ENCODE results near the gene GPNMB.

GPNMB gene

GRCh38 chr7:23211589-23211988 lies 35.0 kb upstream of the GPNMB start:
- Histone ChIP-seq H3K27me3 (ENCODE audit: control insufficient read depth in 5 of 5, insufficient read depth in 4 of 5, low read length in 5 of 5) (peaks cover 0 to 5% (median 0%) of the 10 kb centered on the region in 5 donors), H3K27ac (ENCODE audit: low read depth, low read length) (no peak overlapping the region), H3K9me3 (ENCODE audit: control insufficient read depth in 5 of 5, low read length in 5 of 5) (no peaks in the 10 kb centered on the region), H3K4me3 (ENCODE audit: low read depth in 1 of 5, low read length in 5 of 5) (no peak overlapping the region), H3K36me3 (ENCODE audit: control insufficient read depth in 5 of 5, insufficient read depth in 5 of 5, low read length in 5 of 5) (no peaks in the 10 kb centered on the region), H3K4me1 (ENCODE audit: control insufficient read depth in 5 of 5, insufficient read depth in 5 of 5, low read length in 5 of 5) (peaks cover 0 to 10% (median 2%) of the 10 kb centered on the region in 5 donors), H3K9ac (ENCODE audit: low read length in 5 of 5) (no peak overlapping the region)

DNA sequence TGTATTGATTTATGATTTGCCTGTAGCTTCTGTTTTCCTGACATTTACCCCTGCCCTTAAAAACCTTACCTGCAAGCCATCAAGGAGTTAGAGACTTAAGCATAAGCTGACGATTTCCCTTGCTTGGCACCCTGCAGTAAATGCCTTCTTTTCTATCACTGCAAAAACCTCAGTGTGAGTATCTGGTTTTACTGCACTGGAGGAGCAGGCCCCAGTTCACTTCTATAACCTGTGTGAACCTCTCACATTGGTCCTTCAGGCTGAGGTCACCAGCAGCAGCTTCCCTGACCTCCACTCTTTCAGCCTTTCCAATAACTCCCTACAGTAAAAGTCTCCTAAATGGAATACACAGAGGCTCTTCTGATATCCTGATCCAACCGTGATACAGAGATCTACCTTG lies 34.2 kb upstream of the GPNMB start:
- Histone ChIP-seq H3K27me3 (ENCODE audit: control insufficient read depth in 5 of 5, insufficient read depth in 4 of 5, low read length in 5 of 5) (peaks cover 0 to 5% (median 0%) of the 10 kb centered on the region in 5 donors), H3K27ac (ENCODE audit: low read depth, low read length) (no peak overlapping the region), H3K36me3 (ENCODE audit: control insufficient read depth in 5 of 5, insufficient read depth in 5 of 5, low read length in 5 of 5) (no peaks in the 10 kb centered on the region), H3K9ac (ENCODE audit: low read length in 5 of 5) (no peak overlapping the region), H3K4me3 (ENCODE audit: low read depth in 1 of 5, low read length in 5 of 5) (no peak overlapping the region), H3K4me1 (ENCODE audit: control insufficient read depth in 5 of 5, insufficient read depth in 5 of 5, low read length in 5 of 5) (peaks cover 0 to 10% (median 2%) of the 10 kb centered on the region in 5 donors), H3K9me3 (ENCODE audit: control insufficient read depth in 5 of 5, low read length in 5 of 5) (no peaks in the 10 kb centered on the region)

DNA sequence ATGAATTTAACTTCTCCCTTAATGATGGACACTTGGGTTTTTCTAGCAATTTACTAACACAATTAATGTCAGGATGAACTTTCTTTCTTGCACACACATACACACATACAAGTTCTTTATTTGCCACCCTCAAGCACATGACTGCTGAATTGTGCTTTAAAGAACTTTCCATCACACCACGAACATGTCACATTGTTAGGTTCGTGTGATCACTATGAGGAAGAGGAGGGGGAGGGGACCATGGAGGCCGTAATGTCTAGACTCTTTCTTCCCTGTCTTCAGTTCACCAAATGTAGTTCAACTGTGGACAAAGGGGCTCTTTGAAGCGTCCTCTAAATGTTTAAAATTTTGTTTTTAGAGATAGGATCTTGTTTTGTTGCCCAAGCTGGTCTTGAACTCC lies 33.7 kb upstream of the GPNMB start:
- H3K9ac ChIP-seq (ENCODE audit: low read length in 5 of 5): no peak overlapping the region
- no peaks in the 10 kb centered on the region for H3K36me3 ChIP-seq (ENCODE audit: control insufficient read depth in 5 of 5, insufficient read depth in 5 of 5, low read length in 5 of 5)
- H3K4me3 ChIP-seq (ENCODE audit: low read depth in 1 of 5, low read length in 5 of 5): no peak overlapping the region
- H3K4me1 ChIP-seq (ENCODE audit: control insufficient read depth in 5 of 5, insufficient read depth in 5 of 5, low read length in 5 of 5): peaks cover 0 to 10% (median under 1%) of the 10 kb centered on the region in 5 donors
- no peaks in the 10 kb centered on the region for H3K9me3 ChIP-seq (ENCODE audit: control insufficient read depth in 5 of 5, low read length in 5 of 5)
- H3K27ac ChIP-seq (ENCODE audit: low read depth, low read length): no peak overlapping the region
- peaks cover 0 to 5% (median 0%) of the 10 kb centered on the region in 5 donors for H3K27me3 ChIP-seq (ENCODE audit: control insufficient read depth in 5 of 5, insufficient read depth in 4 of 5, low read length in 5 of 5)

- H3K9me3 ChIP-seq (ENCODE audit: control insufficient read depth in 5 of 5, low read length in 5 of 5): no peaks in the 10 kb centered on the region
- no peaks in the 10 kb centered on the region for H3K36me3 ChIP-seq (ENCODE audit: control insufficient read depth in 5 of 5, insufficient read depth in 5 of 5, low read length in 5 of 5)
- H3K4me1 ChIP-seq (ENCODE audit: control insufficient read depth in 5 of 5, insufficient read depth in 5 of 5, low read length in 5 of 5): peaks cover 0 to 7% (median 0%) of the 10 kb centered on the region in 5 donors
- H3K4me3 ChIP-seq (ENCODE audit: low read depth in 1 of 5, low read length in 5 of 5): no peak overlapping the region
- no peak overlapping the region for H3K27ac ChIP-seq (ENCODE audit: low read depth, low read length)
- H3K27me3 ChIP-seq (ENCODE audit: control insufficient read depth in 5 of 5, insufficient read depth in 4 of 5, low read length in 5 of 5): peaks cover 0 to 5% (median 0%) of the 10 kb centered on the region in 5 donors
- no peak overlapping the region for H3K9ac ChIP-seq (ENCODE audit: low read length in 5 of 5)
Observed at GRCh38 chr7:23213755-23214154, 32.8 kb upstream of the GPNMB start.

DNA sequence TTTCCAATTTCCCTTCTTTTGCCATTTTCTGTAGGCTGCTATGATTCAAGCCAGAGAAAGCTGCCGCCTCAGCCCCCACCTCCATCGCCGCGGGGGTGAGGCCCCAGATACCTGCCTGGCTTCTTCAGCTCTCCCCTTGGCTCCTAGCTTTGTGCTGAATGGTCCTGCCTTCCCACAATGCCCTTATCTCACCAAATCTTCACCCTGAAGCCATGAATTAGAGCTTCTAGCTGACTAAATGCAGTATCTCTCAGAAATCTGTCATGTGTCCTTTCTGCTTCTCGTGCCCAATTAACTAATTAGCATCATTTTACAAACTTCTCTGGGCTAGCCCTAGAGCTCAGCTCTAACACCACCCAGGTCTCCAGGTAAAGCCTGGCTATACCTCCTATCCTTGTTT lies 32.2 kb upstream of the GPNMB start:
- H3K27ac ChIP-seq (ENCODE audit: low read depth, low read length): no peak overlapping the region
- no peaks in the 10 kb centered on the region for H3K9me3 ChIP-seq (ENCODE audit: control insufficient read depth in 5 of 5, low read length in 5 of 5)
- no peak overlapping the region for H3K9ac ChIP-seq (ENCODE audit: low read length in 5 of 5)
- peaks cover 0 to 6% (median 0%) of the 10 kb centered on the region in 5 donors for H3K4me1 ChIP-seq (ENCODE audit: control insufficient read depth in 5 of 5, insufficient read depth in 5 of 5, low read length in 5 of 5)
- H3K36me3 ChIP-seq (ENCODE audit: control insufficient read depth in 5 of 5, insufficient read depth in 5 of 5, low read length in 5 of 5): no peaks in the 10 kb centered on the region
- peaks cover 0 to 5% (median 0%) of the 10 kb centered on the region in 5 donors for H3K27me3 ChIP-seq (ENCODE audit: control insufficient read depth in 5 of 5, insufficient read depth in 4 of 5, low read length in 5 of 5)
- H3K4me3 ChIP-seq (ENCODE audit: low read depth in 1 of 5, low read length in 5 of 5): no peak overlapping the region

- H3K4me3 ChIP-seq (ENCODE audit: low read depth in 1 of 5, low read length in 5 of 5): no peak overlapping the region
- H3K9ac ChIP-seq (ENCODE audit: low read length in 5 of 5): no peak overlapping the region
- H3K27ac ChIP-seq (ENCODE audit: low read depth, low read length): no peak overlapping the region
- peaks cover 0 to 5% (median 0%) of the 10 kb centered on the region in 5 donors for H3K27me3 ChIP-seq (ENCODE audit: control insufficient read depth in 5 of 5, insufficient read depth in 4 of 5, low read length in 5 of 5)
- H3K36me3 ChIP-seq (ENCODE audit: control insufficient read depth in 5 of 5, insufficient read depth in 5 of 5, low read length in 5 of 5): no peaks in the 10 kb centered on the region
- no peaks in the 10 kb centered on the region for H3K9me3 ChIP-seq (ENCODE audit: control insufficient read depth in 5 of 5, low read length in 5 of 5)
- H3K4me1 ChIP-seq (ENCODE audit: control insufficient read depth in 5 of 5, insufficient read depth in 5 of 5, low read length in 5 of 5): peaks cover 0 to 6% (median 0%) of the 10 kb centered on the region in 5 donors
Observed at GRCh38 chr7:23214938-23215337, 31.6 kb upstream of the GPNMB start.

GRCh38 chr7:23216021-23216420 lies 30.6 kb upstream of the GPNMB start:
- Histone ChIP-seq H3K4me1 (ENCODE audit: control insufficient read depth in 5 of 5, insufficient read depth in 5 of 5, low read length in 5 of 5) (peaks cover 0 to under 1% (median 0%) of the 10 kb centered on the region in 5 donors), H3K4me3 (ENCODE audit: low read depth in 1 of 5, low read length in 5 of 5) (no peak overlapping the region), H3K36me3 (ENCODE audit: control insufficient read depth in 5 of 5, insufficient read depth in 5 of 5, low read length in 5 of 5) (no peaks in the 10 kb centered on the region), H3K9me3 (ENCODE audit: control insufficient read depth in 5 of 5, low read length in 5 of 5) (no peaks in the 10 kb centered on the region), H3K27ac (ENCODE audit: low read depth, low read length) (no peak overlapping the region), H3K27me3 (ENCODE audit: control insufficient read depth in 5 of 5, insufficient read depth in 4 of 5, low read length in 5 of 5) (peaks cover 0 to 1% (median 0%) of the 10 kb centered on the region in 5 donors), H3K9ac (ENCODE audit: low read length in 5 of 5) (no peak overlapping the region)

DNA sequence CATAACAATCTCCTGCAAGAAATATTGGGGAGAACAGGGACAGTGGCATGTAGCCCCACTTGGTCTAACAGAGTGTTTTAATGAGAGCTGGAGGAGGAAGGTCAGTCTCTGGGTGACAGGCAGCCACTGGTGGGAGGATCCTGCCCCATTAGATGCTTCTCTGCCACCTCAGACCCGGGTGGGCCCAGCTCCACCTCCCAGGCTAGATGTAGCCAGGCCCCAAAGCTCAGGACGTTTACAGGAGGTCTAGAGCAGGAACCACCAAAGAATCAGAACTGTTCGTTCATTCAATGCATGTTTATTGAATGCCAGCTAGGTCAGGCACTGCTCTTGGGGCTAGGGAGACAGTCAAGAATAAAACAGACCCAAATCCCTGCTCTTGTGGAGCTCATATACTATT lies 28.4 kb upstream of the GPNMB start:
- H3K36me3 ChIP-seq (ENCODE audit: control insufficient read depth in 5 of 5, insufficient read depth in 5 of 5, low read length in 5 of 5): no peaks in the 10 kb centered on the region
- H3K9ac ChIP-seq (ENCODE audit: low read length in 5 of 5): no peak overlapping the region
- H3K27me3 ChIP-seq (ENCODE audit: control insufficient read depth in 5 of 5, insufficient read depth in 4 of 5, low read length in 5 of 5): no peaks in the 10 kb centered on the region
- H3K9me3 ChIP-seq (ENCODE audit: control insufficient read depth in 5 of 5, low read length in 5 of 5): no peaks in the 10 kb centered on the region
- H3K4me3 ChIP-seq (ENCODE audit: low read depth in 1 of 5, low read length in 5 of 5): no peak overlapping the region
- no peak overlapping the region for H3K27ac ChIP-seq (ENCODE audit: low read depth, low read length)
- no peaks in the 10 kb centered on the region for H3K4me1 ChIP-seq (ENCODE audit: control insufficient read depth in 5 of 5, insufficient read depth in 5 of 5, low read length in 5 of 5)

DNA sequence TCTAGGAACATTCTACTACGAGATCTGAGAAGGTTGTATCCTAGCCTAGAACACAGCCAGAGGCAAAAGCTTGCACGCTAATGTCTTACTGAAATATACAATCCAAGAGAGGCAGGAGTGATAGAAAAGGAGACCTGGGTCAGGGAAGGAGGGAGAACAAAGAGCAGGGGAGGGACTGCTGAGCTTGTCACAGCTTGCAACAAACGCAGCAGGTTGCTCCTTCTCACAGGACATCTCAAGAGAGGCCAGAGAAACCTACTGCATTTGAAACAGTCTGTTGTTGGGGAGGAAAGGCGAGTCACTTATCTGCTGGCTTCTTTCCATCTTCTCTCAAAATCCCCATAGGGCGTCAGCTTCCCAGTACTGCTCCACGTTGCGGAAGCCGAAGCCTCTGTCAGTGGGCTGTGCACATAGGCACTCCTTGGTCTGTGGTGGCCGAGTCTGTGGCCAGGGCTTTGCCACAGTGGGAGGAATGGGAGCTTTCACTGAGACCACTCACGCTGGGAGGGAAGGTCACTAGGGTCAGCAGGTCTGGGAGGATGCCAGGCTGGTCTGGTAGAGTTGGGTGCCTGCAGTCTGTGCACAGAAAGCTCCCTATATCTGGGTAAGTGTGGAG lies 25.8 kb upstream of the GPNMB start:
- H3K9ac ChIP-seq (ENCODE audit: low read length in 5 of 5): no peak overlapping the region
- no peaks in the 10 kb centered on the region for H3K4me1 ChIP-seq (ENCODE audit: control insufficient read depth in 5 of 5, insufficient read depth in 5 of 5, low read length in 5 of 5)
- H3K9me3 ChIP-seq (ENCODE audit: control insufficient read depth in 5 of 5, low read length in 5 of 5): no peaks in the 10 kb centered on the region
- no peaks in the 10 kb centered on the region for H3K27me3 ChIP-seq (ENCODE audit: control insufficient read depth in 5 of 5, insufficient read depth in 4 of 5, low read length in 5 of 5)
- H3K36me3 ChIP-seq (ENCODE audit: control insufficient read depth in 5 of 5, insufficient read depth in 5 of 5, low read length in 5 of 5): no peaks in the 10 kb centered on the region
- no peak overlapping the region for H3K27ac ChIP-seq (ENCODE audit: low read depth, low read length)
- no peak overlapping the region for H3K4me3 ChIP-seq (ENCODE audit: low read depth in 1 of 5, low read length in 5 of 5)

DNA sequence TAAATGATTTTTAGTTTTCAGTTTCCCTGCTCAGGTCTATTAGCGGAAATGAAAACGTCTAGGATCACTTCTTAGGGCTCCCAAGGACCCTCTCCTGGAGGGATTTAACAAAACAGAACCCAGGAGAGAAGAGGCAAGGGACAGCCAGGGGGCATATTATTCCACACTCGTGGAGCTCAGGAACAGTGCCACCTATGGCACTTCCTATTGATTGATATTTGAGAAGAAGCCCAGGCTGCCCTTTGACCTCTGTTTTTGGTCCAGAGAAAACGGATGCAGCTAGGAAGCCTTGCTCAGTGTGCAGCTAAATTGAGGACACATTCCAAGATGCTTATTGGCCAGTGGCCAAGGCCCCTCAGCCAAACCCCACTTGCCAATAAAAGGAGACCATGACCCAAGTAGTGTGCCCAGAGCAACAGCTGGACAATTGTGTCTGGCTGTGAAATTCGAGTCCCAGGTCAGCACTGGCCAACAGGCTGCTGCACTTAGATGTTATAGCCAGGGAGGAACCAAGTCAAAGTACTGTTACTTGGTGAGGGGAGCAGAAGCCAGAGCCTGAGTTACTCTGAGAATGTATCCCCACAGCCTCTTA lies 24.0 kb upstream of the GPNMB start:
- Histone ChIP-seq H3K4me1 (ENCODE audit: control insufficient read depth in 5 of 5, insufficient read depth in 5 of 5, low read length in 5 of 5) (peaks cover 0 to 4% (median 0%) of the 10 kb centered on the region in 5 donors), H3K4me3 (ENCODE audit: low read depth in 1 of 5, low read length in 5 of 5) (no peak overlapping the region), H3K9me3 (ENCODE audit: control insufficient read depth in 5 of 5, low read length in 5 of 5) (no peaks in the 10 kb centered on the region), H3K27me3 (ENCODE audit: control insufficient read depth in 5 of 5, insufficient read depth in 4 of 5, low read length in 5 of 5) (no peaks in the 10 kb centered on the region), H3K9ac (ENCODE audit: low read length in 5 of 5) (no peak overlapping the region), H3K27ac (ENCODE audit: low read depth, low read length) (no peak overlapping the region), H3K36me3 (ENCODE audit: control insufficient read depth in 5 of 5, insufficient read depth in 5 of 5, low read length in 5 of 5) (no peaks in the 10 kb centered on the region)

Measured in subcutaneous abdominal adipose tissue (tissue), 5 donors.